Stimulated activated CD8-positive, alpha-beta memory T cell treated with anti-CD3 and anti-CD28 coated beads, Interleukin-15, amount 100 ng/mL, for 48 hours (primary cell): ENCODE results near the gene SOX6.

Experiments used
- DNase-seq, 2 donors: peaks; one replicate each; pipeline ENCODE4 v3.0.0-alpha.2; 2020; ENCODE audit warnings: low read depth in 2 of 2

Gene SOX6

DNA sequence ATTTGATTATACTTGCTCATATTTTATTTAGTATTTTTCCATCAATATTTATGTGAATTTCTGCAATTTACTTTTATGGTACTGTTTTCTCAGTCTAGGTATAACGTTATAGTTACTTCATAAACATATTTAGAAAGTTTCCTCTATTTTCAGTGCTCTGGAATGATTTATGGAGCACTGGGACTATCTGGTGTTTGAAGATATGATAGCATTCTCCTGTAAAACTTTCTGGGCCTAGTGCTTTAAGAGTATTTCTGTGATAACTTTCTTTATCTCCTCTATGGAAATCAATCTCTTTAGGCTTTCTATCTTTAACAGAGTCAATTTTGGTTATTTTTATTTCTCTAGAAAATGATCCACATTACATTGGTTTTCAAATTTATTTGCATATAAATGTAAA is 85.1 kb downstream of the SOX6 start:
- DNase-seq = no peak

DNA sequence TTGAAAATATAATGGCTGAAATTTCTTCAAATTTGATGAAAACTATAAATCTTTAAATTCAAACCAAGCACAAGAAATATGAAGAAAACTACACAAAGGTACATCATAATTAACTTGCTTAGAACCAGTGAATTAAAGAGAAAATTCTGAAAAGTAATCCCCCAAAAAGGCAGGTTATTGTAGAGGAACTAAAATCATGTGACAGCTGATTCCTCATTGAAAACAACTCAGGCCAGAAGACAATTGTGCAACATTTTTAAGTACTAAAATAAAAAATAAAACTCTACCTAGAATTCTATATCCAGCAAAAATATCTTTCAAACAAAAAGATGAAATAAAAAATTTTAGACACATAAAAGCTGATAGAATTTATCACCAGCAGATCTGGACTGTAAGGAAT is 90.3 kb downstream of the SOX6 start:
- DNase-seq = no peak

DNA sequence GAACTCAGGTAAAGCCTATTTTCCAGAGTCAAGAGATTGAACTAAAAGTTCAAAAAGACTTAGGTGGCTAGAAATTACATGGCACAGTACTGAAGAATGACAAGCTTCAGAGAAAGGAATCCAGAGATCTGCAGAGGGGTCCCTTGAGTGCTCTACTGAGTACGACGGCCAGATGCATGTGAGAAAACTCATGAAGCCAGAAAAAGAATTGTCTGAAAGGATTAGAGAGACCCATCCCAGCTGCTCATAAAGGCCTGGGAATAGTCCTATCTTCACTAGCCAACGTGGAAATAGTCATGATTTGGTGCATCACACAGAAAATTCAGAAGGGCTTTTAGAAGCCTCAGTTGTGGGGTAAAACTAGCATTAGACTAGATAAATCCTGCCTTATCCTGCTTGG is 91.3 kb downstream of the SOX6 start:
- DNase-seq = no peak

DNA sequence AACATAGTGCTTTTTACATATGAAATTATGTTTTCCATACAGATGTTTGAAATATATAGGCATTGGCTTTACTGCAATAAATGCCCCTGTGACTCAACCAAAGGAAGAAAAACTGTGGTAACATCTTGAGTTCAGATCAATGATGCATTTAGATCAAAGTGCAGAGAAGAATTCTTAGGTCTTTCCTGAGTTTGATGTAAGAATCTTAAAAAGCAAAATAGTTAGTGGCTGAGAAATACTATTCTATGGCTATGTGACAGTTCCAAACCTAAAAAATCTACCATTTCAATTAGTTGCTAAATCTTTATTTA is 93.7 kb downstream of the SOX6 start:
- DNase-seq = no peak

DNA sequence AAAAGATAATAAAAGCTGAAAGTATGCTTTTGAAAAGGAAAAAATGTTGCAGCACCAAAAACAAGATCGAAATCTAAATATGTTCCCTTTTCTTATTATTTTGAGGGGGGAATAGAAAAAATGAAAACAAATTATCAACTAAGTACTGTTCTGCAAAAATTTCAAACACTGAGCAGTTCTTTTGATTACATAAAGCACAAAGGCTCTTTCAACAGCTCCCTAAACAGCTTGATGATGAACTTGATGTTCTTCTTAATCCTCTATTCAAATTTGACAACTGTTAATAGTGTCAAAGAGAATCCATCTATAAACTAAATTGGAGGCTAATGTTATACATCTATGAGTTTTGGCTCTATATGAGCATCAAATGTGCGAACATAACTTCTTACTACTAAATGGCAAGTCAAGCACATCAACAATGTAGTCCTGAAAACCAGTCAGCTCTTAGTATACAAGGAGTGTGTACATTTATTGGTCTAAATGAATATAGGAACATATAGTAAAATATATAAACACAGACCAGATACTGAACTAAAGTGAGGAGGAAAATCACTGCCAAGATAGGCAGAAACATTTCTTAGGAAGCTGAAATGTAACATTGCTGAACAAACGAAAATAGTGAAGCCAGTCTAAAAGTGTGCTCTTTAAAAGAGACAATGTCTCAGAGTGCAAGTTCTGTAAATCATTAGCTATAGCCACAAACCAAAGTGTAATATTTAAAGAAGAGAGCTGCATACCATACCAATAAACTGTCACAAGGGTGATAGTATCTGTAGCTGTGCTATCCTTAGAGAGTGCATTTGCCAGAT is 94.3 kb downstream of the SOX6 start:
- DNase-seq = no peak

DNA sequence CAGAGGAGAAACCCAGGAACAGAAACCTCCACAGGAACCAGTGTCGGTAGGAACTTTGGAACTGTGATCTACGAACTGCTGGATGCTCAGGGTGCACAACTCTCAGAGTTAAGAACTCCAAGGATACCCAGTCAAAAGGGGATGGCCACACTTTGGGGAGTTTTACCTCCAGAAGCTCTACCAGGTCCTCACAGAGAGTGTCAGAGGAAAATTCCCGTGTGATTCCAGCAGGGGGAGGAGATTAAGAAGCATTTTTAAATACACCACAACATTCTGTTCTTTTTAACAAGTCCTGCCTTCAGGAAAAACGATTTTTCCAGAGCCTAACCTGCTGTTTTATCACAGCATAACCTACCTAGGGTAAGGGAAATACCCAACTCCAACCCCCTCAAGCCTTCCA is 104.0 kb downstream of the SOX6 start:
- no peak for DNase-seq

DNA sequence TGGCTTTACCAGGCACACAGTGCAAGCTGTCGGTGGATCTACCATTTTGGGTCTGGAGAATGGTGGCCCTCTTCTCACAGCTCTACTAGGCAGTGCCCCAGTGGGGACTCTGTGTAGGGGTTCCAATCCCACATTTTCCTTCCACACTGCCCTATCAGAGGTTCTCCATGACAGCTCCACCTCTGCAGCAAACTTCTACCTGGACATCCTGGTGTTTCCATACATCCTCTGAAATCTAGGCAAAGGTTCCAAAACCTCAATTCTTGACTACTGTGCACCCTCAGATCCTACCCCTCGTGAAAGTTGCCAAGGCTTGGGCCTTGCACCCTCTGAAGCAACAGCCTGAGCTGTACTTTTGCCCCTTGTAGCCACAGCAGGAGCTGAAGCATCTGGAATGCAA is 108.1 kb downstream of the SOX6 start:
- DNase-seq = no peak

DNA sequence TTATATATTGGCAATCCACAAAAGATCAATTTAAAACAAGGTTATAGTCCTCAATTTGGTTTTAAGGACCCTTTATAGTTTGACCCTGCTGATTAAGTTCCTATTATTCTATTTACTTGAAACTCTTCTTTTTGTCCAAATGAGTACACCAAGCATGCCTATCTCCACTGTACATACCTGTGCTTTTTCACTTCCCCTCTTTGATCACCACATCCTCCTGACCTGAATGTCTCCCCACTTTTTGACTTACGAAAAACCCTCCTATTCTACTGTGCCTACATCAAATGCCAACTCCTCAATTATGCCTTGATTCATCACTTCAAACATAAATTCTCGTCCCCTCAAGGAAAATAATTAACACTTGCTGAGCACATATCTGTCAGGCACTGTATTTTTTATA is 113.5 kb downstream of the SOX6 start:
- no peak for DNase-seq

DNA sequence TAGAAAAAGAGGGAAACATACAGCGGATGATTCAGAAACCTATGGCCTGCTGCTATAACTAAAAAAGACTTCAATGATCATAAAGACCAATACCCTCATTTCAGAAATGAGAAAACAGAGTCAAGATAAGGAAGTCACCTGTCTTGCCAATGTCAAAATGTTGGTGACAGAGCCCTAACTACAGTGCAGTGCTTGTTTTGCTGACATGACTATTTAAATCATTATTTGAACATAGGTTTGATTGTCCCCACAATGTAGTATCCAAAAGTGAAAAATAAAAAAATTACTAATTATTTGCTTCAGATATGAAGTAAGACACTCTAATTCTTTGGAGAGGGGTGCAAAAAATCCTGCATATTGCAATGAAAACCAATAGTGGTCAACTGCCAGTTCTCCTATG is 115.7 kb downstream of the SOX6 start:
- no peak for DNase-seq

DNA sequence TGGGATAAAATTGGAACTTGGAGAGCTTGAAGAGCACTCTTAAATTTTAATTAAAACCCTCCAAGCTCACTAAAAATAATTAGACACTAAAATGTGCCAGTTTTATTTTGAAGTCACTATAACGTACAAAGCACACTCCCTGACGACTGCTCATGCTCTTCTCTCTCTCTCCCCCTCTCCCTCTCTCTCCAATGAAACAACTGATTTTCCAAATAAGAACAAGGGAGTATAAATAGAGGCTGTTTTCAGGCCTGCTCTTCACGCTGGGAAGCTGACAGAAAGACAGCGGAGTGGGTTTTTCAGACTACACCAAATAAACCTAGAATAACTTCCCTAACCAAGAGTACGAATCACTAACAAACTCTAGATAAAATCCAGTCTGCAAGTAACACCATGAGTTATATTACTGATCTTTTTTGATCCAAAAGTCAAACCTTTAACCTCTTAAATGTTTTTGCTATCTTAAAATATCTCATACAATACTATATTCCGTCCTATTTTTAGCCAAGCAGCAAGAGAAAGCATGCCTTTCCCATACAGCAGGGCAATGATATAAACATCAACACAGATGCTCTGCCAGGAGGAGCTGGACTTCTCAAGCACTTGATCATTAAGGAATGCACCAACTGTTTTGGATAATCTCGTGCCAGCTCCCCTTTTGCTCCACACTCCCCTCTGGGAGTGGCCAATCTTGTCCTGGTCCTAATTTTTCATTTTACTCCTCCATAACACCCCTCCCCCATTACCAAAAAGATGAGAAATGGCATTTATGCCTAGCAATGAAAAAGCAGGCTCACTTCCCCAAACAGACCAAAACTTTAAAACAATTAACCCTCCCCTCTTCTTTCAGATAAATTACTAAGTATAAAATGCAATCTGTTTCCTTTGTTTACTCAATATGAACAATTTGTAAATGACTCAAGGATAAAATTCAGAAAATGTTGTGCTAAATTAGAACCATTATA is 116.9 kb downstream of the SOX6 start:
- DNase-seq = no peak

DNA sequence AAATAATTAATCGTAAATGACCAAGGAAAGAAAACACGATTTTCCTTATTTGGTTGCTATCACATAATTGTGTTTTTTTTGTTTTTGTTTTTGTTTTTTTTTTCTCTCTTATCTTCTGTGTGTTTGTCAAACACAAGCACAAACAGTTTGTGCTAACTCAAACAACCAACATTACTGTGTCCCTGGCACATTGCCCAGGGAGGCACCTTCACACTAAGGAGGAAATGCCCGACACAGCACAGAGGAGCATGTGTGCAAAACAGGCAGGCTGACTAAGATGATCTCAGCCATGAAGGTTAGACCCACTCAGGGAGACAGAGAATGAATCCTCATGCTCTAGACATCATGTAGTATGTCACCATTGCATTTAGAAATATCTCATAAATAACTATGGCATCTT is 130.1 kb downstream of the SOX6 start:
- DNase-seq = no peak

DNA sequence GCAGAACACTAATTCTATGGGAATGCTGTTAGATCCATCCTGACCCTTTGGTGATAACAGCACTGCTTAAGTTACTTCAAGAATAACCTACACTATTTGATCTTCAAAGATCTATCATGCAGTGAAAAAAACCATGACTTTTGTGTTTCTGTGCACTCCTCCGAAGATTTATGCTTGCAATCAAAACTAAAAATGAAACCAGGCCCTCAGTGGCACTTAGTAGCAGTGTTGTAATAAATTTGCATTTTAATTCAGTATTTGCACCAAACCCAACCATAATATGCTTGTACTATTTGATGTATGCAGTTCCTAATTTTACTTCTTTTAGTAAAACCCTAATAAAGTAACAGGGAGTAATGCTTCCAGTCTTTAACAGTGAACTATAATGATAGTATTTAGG is 130.7 kb downstream of the SOX6 start:
- no peak for DNase-seq

DNA sequence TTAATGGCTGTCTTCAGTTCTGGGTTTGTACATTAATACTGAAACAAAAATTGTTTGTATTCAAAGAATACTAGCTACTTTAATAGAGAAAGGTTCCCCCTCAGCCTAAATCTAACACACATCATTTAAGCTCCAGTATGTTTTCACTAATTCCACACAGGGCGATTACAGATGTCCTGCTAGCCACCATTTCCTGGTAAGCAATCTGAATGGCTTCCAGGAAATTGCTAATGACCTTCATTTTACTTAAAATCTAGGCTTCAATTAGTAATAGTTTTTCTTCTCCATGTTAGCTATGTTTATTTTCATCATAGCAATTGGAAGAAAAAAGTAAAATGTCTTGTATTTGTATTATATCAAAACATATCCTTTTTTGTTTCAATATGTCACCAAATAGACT is 132.8 kb downstream of the SOX6 start:
- no peak for DNase-seq

DNA sequence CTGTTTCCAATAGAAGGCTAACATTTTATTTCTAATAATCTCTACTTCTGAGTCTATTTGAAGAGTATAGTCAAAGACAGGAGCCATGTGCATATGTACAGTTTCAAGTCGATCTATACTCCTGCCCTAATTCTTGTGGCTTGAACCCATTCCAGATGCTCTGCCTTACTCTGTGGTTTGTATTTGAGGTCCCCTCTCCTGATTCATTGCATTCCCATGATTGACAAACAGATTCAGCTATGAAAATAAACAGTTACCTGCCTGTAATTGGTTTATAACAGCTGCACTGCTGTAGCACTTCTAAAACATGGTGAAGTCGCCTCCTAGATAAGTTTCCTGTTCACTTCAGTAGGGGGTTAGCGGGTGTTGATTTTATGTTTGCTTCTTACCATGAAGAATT is 138.7 kb downstream of the SOX6 start:
- no peak for DNase-seq

DNA sequence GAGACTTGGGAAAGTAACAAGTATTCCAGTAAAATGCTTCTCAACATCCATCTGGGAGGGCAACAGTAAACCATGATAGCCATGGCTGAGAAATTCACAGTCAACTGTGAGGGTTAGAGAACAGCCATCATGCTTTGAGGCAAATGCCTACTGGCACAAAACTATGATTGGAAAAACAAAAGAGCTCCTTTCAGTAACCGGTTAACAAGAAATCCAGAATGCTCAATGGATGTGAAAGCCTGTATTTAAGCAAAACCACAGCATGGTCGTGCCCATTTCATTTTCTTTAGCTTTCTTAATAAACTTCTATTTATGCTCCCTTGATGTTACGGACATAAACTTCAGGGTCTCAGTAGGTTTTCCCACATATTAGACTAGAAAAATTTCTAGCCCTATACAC is 139.5 kb downstream of the SOX6 start:
- no peak for DNase-seq

DNA sequence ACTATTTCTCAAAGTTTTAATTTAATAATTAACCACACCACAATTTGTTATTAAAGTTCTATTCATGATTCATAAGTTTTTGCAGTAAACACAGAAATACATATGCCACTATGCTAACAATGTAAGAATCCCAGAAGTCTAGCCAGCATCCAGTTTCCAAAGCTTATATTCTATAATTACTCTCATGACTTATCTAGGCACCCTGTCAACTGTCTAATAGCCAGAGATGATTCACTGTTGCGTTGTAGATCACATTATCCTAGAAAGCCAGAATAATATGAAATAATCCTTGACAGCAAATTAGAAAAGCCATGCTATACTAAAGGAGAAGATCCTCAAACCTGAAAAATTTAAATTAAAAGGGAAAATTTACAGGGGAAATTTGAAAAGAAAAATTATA is 141.0 kb downstream of the SOX6 start:
- no peak for DNase-seq

DNA sequence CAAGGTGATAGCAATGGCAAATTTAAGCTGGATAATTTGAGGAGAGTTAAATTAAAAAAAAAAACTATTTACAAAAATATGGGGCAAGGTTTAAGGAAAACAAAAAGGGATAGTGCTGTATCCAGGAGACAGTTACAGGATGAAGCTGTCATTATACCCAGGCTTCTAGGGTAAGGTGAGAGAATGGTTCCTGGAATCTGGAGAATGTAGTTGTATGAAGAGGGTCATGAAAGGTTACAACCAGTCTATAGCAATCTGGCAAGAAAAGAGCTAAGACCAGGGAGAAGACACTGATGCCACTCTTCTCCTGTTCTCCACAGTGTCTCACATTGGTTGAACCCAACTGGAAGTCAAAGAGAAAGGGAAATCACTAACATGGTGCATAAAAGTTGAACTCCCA is 144.9 kb downstream of the SOX6 start:
- no peak for DNase-seq

DNA sequence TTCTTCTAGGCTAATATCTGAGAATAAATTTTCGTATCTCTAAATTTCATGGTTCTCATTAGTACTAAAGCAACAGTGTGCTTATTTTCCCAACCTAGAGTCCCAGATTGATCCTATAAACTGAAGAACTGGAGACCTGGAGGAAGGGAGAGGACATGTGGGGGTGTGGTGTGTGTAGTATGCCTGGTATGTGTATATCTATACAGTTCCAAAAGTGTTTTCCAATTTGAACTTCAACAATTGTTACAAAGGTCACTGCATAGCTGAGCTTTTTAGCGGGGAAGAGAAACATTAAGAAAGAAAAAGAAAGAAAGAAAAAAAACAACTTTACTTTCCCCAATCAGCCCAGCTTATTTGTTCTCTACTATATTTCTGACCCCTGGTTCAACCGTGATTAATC is 152.1 kb downstream of the SOX6 start:
- no peak for DNase-seq

DNA sequence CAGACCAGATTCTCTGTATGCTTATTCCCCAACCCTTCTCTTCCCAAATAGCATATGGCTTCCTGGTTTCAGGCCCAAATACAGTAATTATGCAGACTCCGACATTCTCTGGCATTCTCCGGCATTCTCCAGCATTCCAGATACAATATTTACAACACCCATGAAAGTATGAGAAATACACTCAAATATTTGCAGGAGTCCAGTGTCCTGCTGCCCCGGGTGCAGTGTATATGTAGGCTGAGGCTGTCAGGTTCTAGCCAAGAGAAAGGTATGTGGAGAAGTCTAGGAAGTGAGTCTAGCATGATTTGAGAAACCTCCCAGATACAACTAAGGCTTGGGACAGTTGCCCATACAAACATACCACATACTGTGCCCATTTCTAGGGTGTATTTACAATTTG is 160.7 kb downstream of the SOX6 start:
- no peak for DNase-seq

DNA sequence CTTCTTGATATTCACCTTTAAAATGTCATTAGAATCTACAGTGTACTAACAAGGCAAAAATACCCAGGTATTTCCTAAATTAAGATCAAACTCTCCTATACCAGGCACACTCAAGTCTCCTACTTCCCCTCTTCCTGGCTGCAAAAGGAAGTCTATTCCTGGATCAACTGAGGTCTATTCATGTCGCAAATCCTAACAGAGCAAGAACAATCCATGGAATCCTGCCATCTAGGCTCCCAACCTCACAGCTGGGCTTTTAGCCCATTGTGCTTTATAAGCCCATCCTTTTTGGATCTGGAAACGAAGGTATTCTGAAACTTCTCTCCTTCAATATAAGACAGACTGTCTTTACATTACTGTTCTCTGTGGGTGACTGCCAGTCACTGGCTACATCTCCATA is 161.8 kb downstream of the SOX6 start:
- no peak for DNase-seq

DNA sequence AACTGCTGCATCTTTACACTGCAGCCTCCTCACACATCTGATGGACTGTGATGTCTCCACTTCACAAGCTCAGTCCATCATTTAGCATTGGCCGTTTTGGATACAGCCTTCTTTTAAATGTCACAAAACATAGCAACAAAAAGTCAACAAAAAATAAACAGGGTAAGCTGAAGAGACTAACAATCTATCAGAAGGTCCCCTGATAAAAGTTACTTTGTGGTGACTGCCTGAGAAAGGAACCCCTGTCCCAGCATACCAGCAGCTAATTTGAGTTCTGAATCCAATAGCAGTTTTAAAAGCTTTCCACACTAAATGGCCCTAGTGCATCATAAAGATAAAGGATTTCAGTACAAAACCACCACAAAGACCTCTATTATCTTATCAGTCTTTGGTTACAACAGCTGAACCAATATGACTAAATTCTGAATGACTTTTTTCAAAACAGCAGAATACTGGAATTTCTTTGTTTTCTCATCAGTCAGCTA is 162.4 kb downstream of the SOX6 start:
- no peak for DNase-seq

DNA sequence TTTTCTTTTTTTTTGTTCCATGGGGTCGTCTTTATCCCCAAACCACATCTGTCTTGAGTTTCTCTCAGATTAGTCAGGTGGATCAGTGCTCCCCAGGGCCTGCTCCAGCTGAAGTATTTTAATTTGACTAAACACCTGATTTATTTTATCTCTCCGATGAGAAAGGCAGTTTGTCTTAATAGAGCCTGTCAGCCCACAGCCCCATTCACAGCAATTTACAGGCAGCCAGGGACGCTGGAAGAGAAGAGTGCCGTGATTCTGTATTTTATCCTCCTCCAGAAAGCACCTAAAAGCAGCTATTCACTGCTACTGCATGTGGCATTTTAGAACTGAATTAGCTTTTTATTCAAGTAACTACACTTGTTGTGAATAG is 164.5 kb downstream of the SOX6 start:
- no peak for DNase-seq

DNA sequence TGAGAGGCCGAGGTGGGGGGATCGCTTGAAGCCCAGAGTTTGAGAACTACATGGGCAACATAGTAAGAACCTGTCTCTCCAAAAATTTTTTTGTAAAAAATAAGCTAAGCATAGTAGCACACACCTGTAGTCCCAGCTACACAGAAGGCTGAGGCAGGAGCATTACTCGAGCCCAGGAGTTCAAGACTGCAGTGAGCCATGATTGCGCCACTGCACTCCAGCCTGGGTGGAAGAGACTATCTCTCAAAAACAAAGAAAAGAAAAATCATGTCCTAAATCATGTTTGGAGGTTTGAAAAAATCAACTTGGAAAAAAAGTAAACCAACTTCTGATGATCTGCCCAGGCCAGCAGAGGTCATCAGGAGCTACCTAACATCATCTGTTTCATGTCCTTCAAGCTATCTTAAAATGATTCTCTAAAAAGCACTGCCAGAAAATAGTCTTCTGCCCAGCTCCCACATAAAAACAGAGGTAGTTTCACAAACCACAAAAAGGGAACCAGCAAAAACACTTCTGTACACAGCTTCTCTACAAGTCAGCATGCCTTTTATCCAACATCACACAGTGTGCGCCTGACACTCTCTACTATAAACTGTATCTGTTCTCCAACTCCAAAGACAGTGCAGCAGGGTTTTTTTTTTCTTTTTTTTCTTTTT is 165.0 kb downstream of the SOX6 start:
- DNase-seq = no peak
